BJ (cell line): Measurements from ENCODE around the gene SNPH. TPM values are rescaled to one million over a fixed set of nuclear protein-coding genes. Genes with fewer than 3 reads are reported as not detected.

Experiments used
- CTCF ChIA-PET: fragments of 350-600 bp; formaldehyde crosslinking; extraction: SDS; loops from one replicate; lab custom pipeline; 2021; ENCODE audit warnings: antibody characterized with exemption, inconsistent platforms; lab: Yijun Ruan, JAX
- POLR2A ChIA-PET: fragments of 300-600 bp; sonication (Branson Sonifier 250); formaldehyde crosslinking; extraction: SDS; loops from one replicate; lab custom pipeline; 2021; ENCODE audit warnings: antibody characterized with exemption; lab: Charles Lee
- DNase-seq: peaks from one replicate; pipeline ENCODE4 v3.0.0-alpha.2; 2011; ENCODE audit warnings: low read depth
- H3K27me3 ChIP-seq: 2 replicates; pipeline ENCODE4 v1.6.0; 2011; ENCODE audit warnings: low read length; ENCODE audit not compliant: control insufficient read depth, insufficient read depth
- H3K36me3 ChIP-seq: 2 replicates; pipeline ENCODE4 v1.5.1; 2011; ENCODE audit warnings: low read length; ENCODE audit not compliant: control insufficient read depth, insufficient read depth
- H3K4me3 ChIP-seq: 2 replicates; pipeline ENCODE4 v1.5.1; 2011; ENCODE audit warnings: low read depth, mild to moderate bottlenecking, control low read depth, low read length
- CTCF ChIP-seq: IDR thresholded peaks from 2 replicates; pipeline ENCODE4 v1.5.1; 2011; ENCODE audit warnings: low read depth, mild to moderate bottlenecking, control low read depth, inconsistent platforms, low read length, moderate library complexity; ENCODE audit not compliant: insufficient read depth
- polyA plus RNA-seq: library from polyadenylated mRNA; depleted of rRNA; stranded (reverse); fragments of >200 nt; gene quantifications from 2 replicates; pipeline ENCODE4 v1.2.3, GENCODE V29; 2011

The SNPH gene
- polyA plus RNA-seq, 1 experiment: 1.8 TPM

GRCh38 chr20:1283522-1284510 is 17.7 kb downstream of the SNPH start:
- CTCF ChIA-PET: interaction anchor here (0.6 to 1.1 kb wide), 3 partner anchors 10 to 162 kb away, joined by 3 read pairs; no protein-coding TSS in a partner anchor

GRCh38 chr20:1286267-1287024 is 20.4 kb downstream of the SNPH start:
- no peaks in the 10 kb centered on the region; the same call in 1 of the 2 replicates for H3K36me3 ChIP-seq
- CTCF ChIA-PET: interaction anchor here (1.0 to 1.6 kb wide), 3 partner anchors 11 to 27 kb away, joined by 3 to 4 read pairs (median 3); no protein-coding TSS in a partner anchor
- POLR2A ChIA-PET: interaction anchor here (0.5 kb wide), 1 partner anchor 26 kb away, joined by 5 read pairs; no protein-coding TSS in a partner anchor
- no peak for DNase-seq
- no peak overlapping the region for H3K4me3 ChIP-seq
- no peaks in the 10 kb centered on the region; the same call in 1 of the 2 replicates for H3K27me3 ChIP-seq
- no peak for TF ChIP-seq CTCF

More at GRCh38 chr20:1283522-1284510, 17.7 kb downstream of the SNPH start:
- TF ChIP-seq CTCF: no peak
- no peaks in the 10 kb centered on the region; the same call in 1 of the 2 replicates for H3K27me3 ChIP-seq
- H3K36me3 ChIP-seq: no peaks in the 10 kb centered on the region; the same call in 1 of the 2 replicates
- POLR2A ChIA-PET: no interaction called here
- no peak for DNase-seq
- no peak overlapping the region for H3K4me3 ChIP-seq

- ChIA-PET POLR2A (no interaction called here), CTCF (interaction anchor here (1.0 to 1.6 kb wide), 3 partner anchors 10 to 26 kb away, joined by 3 to 4 read pairs (median 3); no protein-coding TSS in a partner anchor)
- Histone ChIP-seq H3K27me3 (no peaks in the 10 kb centered on the region; the same call in 1 of the 2 replicates), H3K36me3 (no peaks in the 10 kb centered on the region; the same call in 1 of the 2 replicates), H3K4me3 (no peak overlapping the region)
- TF ChIP-seq CTCF: no peak
- no peak for DNase-seq
Measured at GRCh38 chr20:1287306-1287705, 21.2 kb downstream of the SNPH start.

- no peak for DNase-seq
- Histone ChIP-seq H3K36me3 (no peaks in the 10 kb centered on the region; the same call in 1 of the 2 replicates), H3K4me3 (no peak overlapping the region), H3K27me3 (no peaks in the 10 kb centered on the region; the same call in 1 of the 2 replicates)
- ChIA-PET POLR2A (no interaction called here), CTCF (interaction anchor here (1.0 to 1.6 kb wide), 2 partner anchors 9 to 25 kb away, joined by 3 read pairs; no protein-coding TSS in a partner anchor)
- TF ChIP-seq CTCF: no peak
Measured at GRCh38 chr20:1287787-1288569, 21.9 kb downstream of the SNPH start.
